Mucosa of stomach (tissue), 1 donor: ENCODE data around the gene ASIC1.

Source experiments
- H3K27me3 ChIP-seq: one replicate; pipeline ENCODE4 v1.7.0; 2013; ENCODE audit warnings: mild to moderate bottlenecking, low read length; ENCODE audit not compliant: control insufficient read depth, insufficient read depth
- H3K36me3 ChIP-seq: one replicate; pipeline ENCODE4 v1.7.0; 2013; ENCODE audit warnings: low read length; ENCODE audit not compliant: control insufficient read depth, insufficient read depth
- H3K4me1 ChIP-seq: one replicate; pipeline ENCODE4 v1.7.0; 2013; ENCODE audit warnings: mild to moderate bottlenecking, low read length; ENCODE audit not compliant: control insufficient read depth, insufficient read depth
- H3K4me3 ChIP-seq: one replicate; pipeline ENCODE4 v1.7.0; 2013; ENCODE audit warnings: low read length
- H3K9ac ChIP-seq: one replicate; pipeline ENCODE4 v1.7.0; 2013; ENCODE audit warnings: mild to moderate bottlenecking, low read length, moderate library complexity
- H3K9me3 ChIP-seq: one replicate; pipeline ENCODE4 v1.7.0; 2013; ENCODE audit warnings: mild to moderate bottlenecking, low read length, moderate library complexity; ENCODE audit not compliant: control insufficient read depth
- donor health status: Pancreatic carcinoma.

The ASIC1 gene

DNA sequence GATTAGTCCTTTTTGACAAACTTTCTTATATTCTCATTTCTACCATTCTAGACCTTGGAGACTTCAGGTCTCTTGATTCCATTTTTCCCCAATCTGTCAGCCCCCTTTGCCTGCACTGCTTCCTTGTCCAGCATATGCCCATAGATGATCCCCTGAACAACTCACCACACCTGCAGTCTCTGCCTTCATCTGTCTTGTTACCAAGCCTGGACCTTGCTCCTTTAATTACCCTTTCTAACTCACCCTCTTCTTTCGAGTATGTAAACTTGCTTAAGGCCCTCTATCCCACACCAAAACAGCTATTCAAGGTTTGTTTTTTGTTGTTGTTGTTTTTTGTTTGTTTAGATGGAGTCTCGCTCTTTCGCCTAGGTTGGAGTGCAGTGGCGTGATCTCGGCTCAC, 64.2 kb downstream of the ASIC1 start:
- Histone ChIP-seq H3K9me3 (no peaks in the 10 kb centered on the region), H3K9ac (no peak overlapping the region), H3K4me1 (no peaks in the 10 kb centered on the region), H3K4me3 (no peak overlapping the region), H3K27me3 (no peaks in the 10 kb centered on the region), H3K36me3 (peaks cover 17% of the 10 kb centered on the region)

DNA sequence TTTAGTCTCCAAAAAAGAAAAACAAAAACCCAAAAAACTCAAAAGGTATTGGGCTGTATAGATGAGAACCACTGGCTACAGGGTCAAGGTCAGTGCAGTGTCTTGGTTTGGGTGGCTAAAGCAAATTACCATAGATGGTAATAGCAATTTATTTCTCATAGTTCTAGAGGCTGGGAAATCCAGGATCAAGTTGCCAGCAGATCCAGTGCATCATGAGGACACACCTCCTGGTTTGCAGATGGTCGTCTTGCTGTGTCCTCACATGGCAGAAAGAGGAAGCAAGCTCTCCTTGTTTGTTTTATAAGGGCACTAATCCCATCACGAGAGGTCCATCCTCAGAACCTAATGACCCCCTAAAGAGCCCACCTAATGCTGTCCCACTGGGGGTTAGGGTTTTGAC, 65.8 kb downstream of the ASIC1 start:
- H3K4me1 ChIP-seq = no peaks in the 10 kb centered on the region
- H3K27me3 ChIP-seq = no peaks in the 10 kb centered on the region
- peaks cover 17% of the 10 kb centered on the region for H3K36me3 ChIP-seq
- no peak overlapping the region for H3K9ac ChIP-seq
- H3K9me3 ChIP-seq = no peaks in the 10 kb centered on the region
- H3K4me3 ChIP-seq = no peak overlapping the region

DNA sequence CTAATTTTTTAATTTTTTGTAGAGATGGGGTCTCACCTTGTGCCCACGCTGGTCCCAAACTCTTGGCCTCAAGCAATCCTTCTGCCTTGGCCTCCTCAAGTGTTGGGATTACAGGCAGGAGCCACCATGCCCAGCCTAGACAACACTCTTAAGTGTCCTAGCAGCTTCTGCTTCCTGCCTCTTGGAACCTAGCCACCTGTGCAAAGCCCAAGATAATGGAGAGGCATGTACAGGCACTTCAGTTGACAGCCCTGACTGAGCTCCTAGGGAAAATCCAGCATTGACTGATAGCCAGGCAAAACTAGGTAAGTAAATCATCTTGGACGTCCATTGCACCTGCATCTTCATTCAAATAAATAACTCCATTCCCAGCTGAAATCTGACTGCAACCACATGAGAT, 70.2 kb downstream of the ASIC1 start:
- Histone ChIP-seq H3K27me3 (no peaks in the 10 kb centered on the region), H3K4me1 (no peaks in the 10 kb centered on the region), H3K9ac (no peak overlapping the region), H3K4me3 (no peak overlapping the region), H3K9me3 (no peaks in the 10 kb centered on the region), H3K36me3 (peaks cover 9% of the 10 kb centered on the region)

DNA sequence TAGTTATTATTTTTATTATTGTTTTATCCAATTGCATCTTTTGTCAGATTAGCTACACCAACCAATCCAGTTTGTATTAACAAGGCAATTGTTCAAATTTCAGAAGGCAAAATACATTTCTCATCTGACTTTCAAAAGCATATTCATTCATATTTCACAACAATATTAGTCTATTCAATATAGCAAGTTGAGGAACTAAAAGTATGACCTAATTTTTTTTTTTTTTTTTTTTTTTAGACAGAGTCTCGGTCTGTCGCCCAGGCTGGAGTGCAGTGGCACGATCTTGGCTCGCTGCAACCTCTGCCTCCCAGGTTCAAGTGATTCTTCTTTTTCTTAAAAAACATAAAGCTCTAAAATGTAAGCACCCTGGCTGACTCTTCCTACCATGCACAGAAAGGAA, 71.9 kb downstream of the ASIC1 start:
- Histone ChIP-seq H3K4me3 (no peak overlapping the region), H3K9ac (no peak overlapping the region), H3K4me1 (no peaks in the 10 kb centered on the region), H3K27me3 (no peaks in the 10 kb centered on the region), H3K9me3 (no peaks in the 10 kb centered on the region), H3K36me3 (peaks cover 3% of the 10 kb centered on the region)

DNA sequence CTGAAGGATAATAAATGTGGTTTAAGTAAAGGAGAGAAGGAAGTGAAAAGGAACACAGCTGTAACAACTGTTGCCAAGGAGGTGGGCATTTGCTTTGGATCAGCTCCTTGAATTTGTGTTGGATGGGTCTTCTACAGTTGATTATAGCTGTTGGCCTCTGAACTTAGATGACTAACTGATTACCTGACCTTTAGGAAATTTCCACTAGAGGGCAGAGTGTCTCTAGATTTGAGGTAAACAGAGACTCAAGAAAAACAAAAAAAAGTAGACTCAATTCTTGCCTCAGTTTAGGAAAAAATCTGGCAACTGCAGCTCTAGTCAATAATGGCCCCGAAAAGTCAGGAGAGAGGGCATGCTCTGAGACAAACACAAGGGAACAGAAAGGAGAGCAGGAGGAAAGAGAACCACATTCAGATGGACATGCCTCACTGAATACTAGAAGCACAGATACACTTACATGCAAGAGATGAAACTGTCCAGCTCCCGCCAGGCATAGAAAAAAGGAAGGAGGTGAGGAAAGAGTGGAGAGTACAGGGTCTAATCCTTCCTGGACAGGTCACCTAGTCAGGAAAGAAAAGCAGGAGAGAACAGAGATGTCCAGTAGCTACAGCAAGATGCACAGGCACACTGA, 75.2 kb downstream of the ASIC1 start:
- Histone ChIP-seq H3K4me3 (no peak overlapping the region), H3K9me3 (no peaks in the 10 kb centered on the region), H3K4me1 (no peaks in the 10 kb centered on the region), H3K27me3 (no peaks in the 10 kb centered on the region), H3K9ac (no peak overlapping the region), H3K36me3 (peaks cover 3% of the 10 kb centered on the region)
